H9 (cell line): ENCODE data around the gene LDLR. TPM values are rescaled to one million over a fixed set of nuclear protein-coding genes. Genes with fewer than 3 reads are reported as not detected.

Source experiments
- DNase-seq: peaks from one replicate; pipeline ENCODE4 v3.0.0-alpha.2; 2017
- H2AFZ ChIP-seq: one replicate; pipeline ENCODE4 v1.6.1; 2013; ENCODE audit warnings: mild to moderate bottlenecking, low read length, control low read depth, moderate library complexity
- H2AK5ac ChIP-seq: 2 replicates; pipeline ENCODE4 v1.6.1; 2013; ENCODE audit warnings: low read length, control low read depth, mixed read lengths; ENCODE audit not compliant: insufficient read length
- H2BK120ac ChIP-seq: one replicate; pipeline ENCODE4 v1.6.1; 2013; ENCODE audit warnings: low read depth, mild to moderate bottlenecking, low read length, control low read depth, inconsistent platforms; ENCODE audit not compliant: poor library complexity, severe bottlenecking
- H2BK12ac ChIP-seq: 2 replicates; pipeline ENCODE4 v1.6.1; 2013; ENCODE audit warnings: low read length, control low read depth, mixed read lengths, low read depth; ENCODE audit not compliant: insufficient read length
- H2BK15ac ChIP-seq: 2 replicates; pipeline ENCODE4 v1.6.1; 2013; ENCODE audit warnings: low read depth, low read length, control low read depth
- H2BK20ac ChIP-seq: one replicate; pipeline ENCODE4 v1.6.1; 2013; ENCODE audit warnings: low read depth, mild to moderate bottlenecking, low read length, control low read depth, inconsistent platforms; ENCODE audit not compliant: poor library complexity, severe bottlenecking
- H2BK5ac ChIP-seq: 2 replicates; pipeline ENCODE4 v1.6.1; 2013; ENCODE audit warnings: low read length, control low read depth, mixed read lengths; ENCODE audit not compliant: insufficient read length
- H3K14ac ChIP-seq: 2 replicates; pipeline ENCODE4 v1.6.1; 2013; ENCODE audit warnings: low read length, control low read depth; ENCODE audit not compliant: insufficient read depth
- H3K18ac ChIP-seq: 2 replicates; pipeline ENCODE4 v1.6.1; 2013; ENCODE audit warnings: low read depth, mild to moderate bottlenecking, mixed read lengths, low read length, control low read depth; ENCODE audit not compliant: insufficient read length
- H3K23ac ChIP-seq: 2 replicates; pipeline ENCODE4 v1.6.1; 2013; ENCODE audit warnings: low read length, control low read depth, mixed read lengths, low read depth; ENCODE audit not compliant: insufficient read length
- H3K23me2 ChIP-seq: 2 replicates; pipeline ENCODE4 v1.6.1; 2013; ENCODE audit warnings: low read depth, mild to moderate bottlenecking, mixed read lengths, low read length, control low read depth; ENCODE audit not compliant: insufficient read length, poor library complexity, severe bottlenecking
- H3K27ac ChIP-seq: 2 replicates; pipeline ENCODE4 v1.5.1; 2013; ENCODE audit warnings: low read length, control low read depth, mixed read lengths, low read depth; ENCODE audit not compliant: insufficient read length
- H3K27me3 ChIP-seq: 2 replicates; pipeline ENCODE4 v1.6.1; 2013; ENCODE audit warnings: low read length, control low read depth, inconsistent platforms; ENCODE audit not compliant: insufficient read depth
- H3K4ac ChIP-seq: 2 replicates; pipeline ENCODE4 v1.6.1; 2013; ENCODE audit warnings: low read depth, mild to moderate bottlenecking, control low read depth, inconsistent platforms, low read length, moderate library complexity
- H3K4me1 ChIP-seq: 2 replicates; pipeline ENCODE4 v1.6.1; 2013; ENCODE audit warnings: low read length, control low read depth, inconsistent platforms; ENCODE audit not compliant: insufficient read depth
- H3K4me2 ChIP-seq: 2 replicates; pipeline ENCODE4 v1.6.1; 2013; ENCODE audit warnings: low read length, control low read depth, mixed read lengths; ENCODE audit not compliant: insufficient read length, insufficient read depth
- H3K56ac ChIP-seq: 2 replicates; pipeline ENCODE4 v1.6.1; 2013; ENCODE audit warnings: low read depth, mild to moderate bottlenecking, mixed read lengths, low read length, control low read depth; ENCODE audit not compliant: insufficient read length
- H3K79me1 ChIP-seq: 2 replicates; pipeline ENCODE4 v1.6.1; 2013; ENCODE audit warnings: low read depth, mild to moderate bottlenecking, moderate library complexity, low read length, control low read depth, inconsistent platforms; ENCODE audit not compliant: insufficient read depth, poor library complexity, severe bottlenecking
- H3K79me2 ChIP-seq: 2 replicates; pipeline ENCODE4 v1.6.1; 2013; ENCODE audit warnings: low read length, control low read depth, inconsistent platforms; ENCODE audit not compliant: insufficient read depth
- H3K9ac ChIP-seq: 2 replicates; pipeline ENCODE4 v1.6.1; 2013; ENCODE audit warnings: low read length, control low read depth, mixed read lengths; ENCODE audit not compliant: insufficient read length; ENCODE audit errors: extremely low read depth
- H3K9me3 ChIP-seq: one replicate; pipeline ENCODE4 v1.6.1; 2013; ENCODE audit warnings: low read depth, low read length, inconsistent platforms; ENCODE audit not compliant: control insufficient read depth
- H3T11ph ChIP-seq: one replicate; pipeline ENCODE4 v1.6.1; 2013; ENCODE audit warnings: mild to moderate bottlenecking, low read length, control low read depth, inconsistent platforms
- H4K20me1 ChIP-seq: one replicate; pipeline ENCODE4 v1.6.1; 2013; ENCODE audit not compliant: control insufficient read depth, insufficient read length, insufficient read depth
- H4K5ac ChIP-seq: 2 replicates; pipeline ENCODE4 v1.6.1; 2013; ENCODE audit warnings: low read depth, mild to moderate bottlenecking, mixed read lengths, low read length, control low read depth; ENCODE audit not compliant: insufficient read length
- H4K8ac ChIP-seq: replicated peaks from 2 replicates; pipeline ENCODE4 v1.6.1; 2013; ENCODE audit warnings: low read length, control low read depth, mixed read lengths, low read depth; ENCODE audit not compliant: insufficient read length
- H4K91ac ChIP-seq: 2 replicates; pipeline ENCODE4 v1.6.1; 2013; ENCODE audit warnings: low read depth, mild to moderate bottlenecking, moderate library complexity, mixed read lengths, low read length, control low read depth; ENCODE audit not compliant: insufficient read length
- H3K27ac Mint-ChIP-seq, 3 experiments: 2 replicates in 2 of 3; 3 replicates in 1 of 3; pipeline ENCODE4 v1.8.0; 2020 to 2021; ENCODE audit warnings: mixed read lengths in 3 of 3, mild to moderate bottlenecking in 1 of 3, moderate library complexity in 1 of 3
- H3K27me3 Mint-ChIP-seq: 2 replicates; pipeline ENCODE4 v1.8.0; 2021; ENCODE audit warnings: low read depth, mild to moderate bottlenecking, moderate library complexity, mixed read lengths
- H3K36me3 Mint-ChIP-seq, 3 experiments: 2 replicates in 2 of 3; 3 replicates in 1 of 3; pipeline ENCODE4 v1.8.0; 2020 to 2021; ENCODE audit warnings: low read depth in 3 of 3, mixed read lengths in 3 of 3; ENCODE audit not compliant: insufficient read depth in 1 of 3
- H3K4me1 Mint-ChIP-seq, 2 experiments: 2 replicates each; pipeline ENCODE4 v1.8.0; 2020; ENCODE audit warnings: mixed read lengths in 2 of 2
- H3K4me3 Mint-ChIP-seq, 2 experiments: 2 replicates in 1 of 2; 3 replicates in 1 of 2; pipeline ENCODE4 v1.8.0; 2020 to 2021; ENCODE audit warnings: mild to moderate bottlenecking in 2 of 2, mixed read lengths in 2 of 2, moderate library complexity in 1 of 2
- H3K9me3 Mint-ChIP-seq, 2 experiments: 2 replicates in 1 of 2; 3 replicates in 1 of 2; pipeline ENCODE4 v1.8.0; 2020; ENCODE audit warnings: mild to moderate bottlenecking in 2 of 2, mixed read lengths in 2 of 2, moderate library complexity in 1 of 2
- WGBS: extraction: QIAGEN DNeasy Blood & Tissue Kit; methylation state at CpG from one replicate; pipeline ENCODE4 v1.1.7; 2013; ENCODE audit warnings: missing lambda C conversion rate, low lambda C conversion rate, mixed read lengths; ENCODE audit not compliant: insufficient read length; ENCODE audit errors: extremely low coverage; 5-methylcytosine and 5-hydroxymethylcytosine counted together
- total RNA-seq: library from RNA; stranded (reverse); gene quantifications from 2 replicates; pipeline ENCODE4 v1.2.1, GENCODE V29; 2021
- TF ChIP-seq, protein P1 (sequence below): fragments of 200-600 bp; sonication (generic); conservative IDR thresholded peaks from 3 replicates; pipeline ENCODE4 v1.8.0; 2021; ENCODE audit warnings: antibody characterized with exemption, mild to moderate bottlenecking

Gene LDLR
- total RNA-seq, 1 experiment from 2014 or later: 92.7 TPM

DNA sequence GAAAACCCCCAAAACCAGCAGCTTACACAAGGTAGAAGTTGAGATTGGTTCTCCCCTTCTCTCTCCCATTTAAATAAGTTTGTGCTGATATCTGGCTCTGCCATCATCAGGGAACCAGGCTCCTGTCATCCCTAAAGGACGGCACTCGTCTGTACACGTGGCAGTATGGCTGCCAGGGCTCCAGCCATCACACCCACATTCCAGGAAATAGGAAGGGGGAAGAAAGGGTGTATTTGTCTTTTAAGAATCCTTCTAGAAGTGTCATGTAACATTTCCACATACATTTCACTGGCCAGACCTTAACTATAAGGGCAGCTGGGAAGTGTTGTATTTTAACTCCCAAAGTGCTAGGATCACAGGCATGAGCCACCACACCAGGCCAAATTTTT lies 56.3 kb downstream of the LDLR start:
- Histone ChIP-seq H3K23me2 (no peaks in the 10 kb centered on the region), H3K27ac (no peak overlapping the region), H3K4me1 (no peaks in the 10 kb centered on the region; the same call in 1 of the 2 replicates), H2AK5ac (no peak overlapping the region), H3K27me3 (no peaks in the 10 kb centered on the region), H3K4me2 (no peak overlapping the region), H3K79me1 (no peaks in the 10 kb centered on the region), H3K18ac (no peak overlapping the region), H3K14ac (no peak overlapping the region), H3K4ac (no peak overlapping the region), H3K56ac (no peak overlapping the region), H3K9me3 (no peaks in the 10 kb centered on the region), H2AFZ (no peak overlapping the region), H4K20me1 (no peaks in the 10 kb centered on the region), H3T11ph (no peak overlapping the region), H3K9ac (no peak overlapping the region), H2BK12ac (no peak overlapping the region), H3K23ac (no peak overlapping the region), H2BK20ac (no peak overlapping the region), H2BK120ac (no peak overlapping the region), H2BK15ac (no peak overlapping the region), H4K8ac (no peak overlapping the region), H4K91ac (no peak overlapping the region), H4K5ac (no peak overlapping the region), H3K79me2 (no peaks in the 10 kb centered on the region), H2BK5ac (no peak overlapping the region)
- no peaks in the 10 kb centered on the region for H3K27me3 Mint-ChIP-seq
- no peak overlapping the region for H3K4me3 Mint-ChIP-seq
- DNase-seq: no peak
- no CpG with 5 or more reads among the region's 3 CpGs for WGBS
- peaks cover 18 to 44% (median 39%) of the 10 kb centered on the region in 3 experiments for H3K36me3 Mint-ChIP-seq
- no peaks in the 10 kb centered on the region for H3K9me3 Mint-ChIP-seq
- TF ChIP-seq, protein P1, sequence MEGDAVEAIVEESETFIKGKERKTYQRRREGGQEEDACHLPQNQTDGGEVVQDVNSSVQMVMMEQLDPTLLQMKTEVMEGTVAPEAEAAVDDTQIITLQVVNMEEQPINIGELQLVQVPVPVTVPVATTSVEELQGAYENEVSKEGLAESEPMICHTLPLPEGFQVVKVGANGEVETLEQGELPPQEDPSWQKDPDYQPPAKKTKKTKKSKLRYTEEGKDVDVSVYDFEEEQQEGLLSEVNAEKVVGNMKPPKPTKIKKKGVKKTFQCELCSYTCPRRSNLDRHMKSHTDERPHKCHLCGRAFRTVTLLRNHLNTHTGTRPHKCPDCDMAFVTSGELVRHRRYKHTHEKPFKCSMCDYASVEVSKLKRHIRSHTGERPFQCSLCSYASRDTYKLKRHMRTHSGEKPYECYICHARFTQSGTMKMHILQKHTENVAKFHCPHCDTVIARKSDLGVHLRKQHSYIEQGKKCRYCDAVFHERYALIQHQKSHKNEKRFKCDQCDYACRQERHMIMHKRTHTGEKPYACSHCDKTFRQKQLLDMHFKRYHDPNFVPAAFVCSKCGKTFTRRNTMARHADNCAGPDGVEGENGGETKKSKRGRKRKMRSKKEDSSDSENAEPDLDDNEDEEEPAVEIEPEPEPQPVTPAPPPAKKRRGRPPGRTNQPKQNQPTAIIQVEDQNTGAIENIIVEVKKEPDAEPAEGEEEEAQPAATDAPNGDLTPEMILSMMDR: no peak
- peaks cover 12 to 15% of the 10 kb centered on the region in 2 experiments for H3K4me1 Mint-ChIP-seq
- no peak overlapping the region for H3K27ac Mint-ChIP-seq
